IMR-90 (cell line): ENCODE data around the gene GPRC5D. TPM values are rescaled to one million over a fixed set of nuclear protein-coding genes. Genes with fewer than 3 reads are reported as not detected.

Experiments
- ATAC-seq: fragments of 200-7000 bp; cut with Tn5 transposase; 2 replicates; pipeline ENCODE4 v1.9.1; 2020; ENCODE audit warnings: low read depth, mild to moderate bottlenecking, moderate library complexity
- BruUV-seq: library from RNA; stranded (reverse); fragments of 400-500 nt; replicated peaks from 2 replicates; lab custom pipeline; 2021; lab: Mats Ljungman, UMichigan
- CTCF ChIA-PET: fragments of 300-600 bp; formaldehyde crosslinking; extraction: SDS; loops from one replicate; lab custom pipeline; 2021; ENCODE audit warnings: antibody characterized with exemption; lab: Yijun Ruan, JAX
- POLR2A ChIA-PET: fragments of 300-600 bp; sonication (Branson Sonifier 250); formaldehyde crosslinking; loops from one replicate; lab custom pipeline; 2022; ENCODE audit warnings: antibody characterized with exemption; ENCODE audit not compliant: unreplicated experiment; lab: Charles Lee
- DNase-seq: peaks from one replicate; pipeline ENCODE4 v3.0.0; 2013
- H2AFZ ChIP-seq: replicated peaks from 2 replicates; pipeline ENCODE3; 2013; ENCODE audit warnings: low read length, mild to moderate bottlenecking; ENCODE audit not compliant: poor library complexity
- H2AK5ac ChIP-seq: 2 replicates; pipeline ENCODE4 v1.6.1; 2013; ENCODE audit warnings: low read depth, low read length, inconsistent platforms
- H2AK9ac ChIP-seq: replicated peaks from 2 replicates; pipeline ENCODE3; 2013; ENCODE audit warnings: mild to moderate bottlenecking, low read depth, low read length, moderate library complexity; ENCODE audit not compliant: poor library complexity
- H2BK120ac ChIP-seq: 2 replicates; pipeline ENCODE4 v1.6.1; 2013; ENCODE audit warnings: low read depth, low read length, inconsistent platforms
- H2BK15ac ChIP-seq: 3 replicates; pipeline ENCODE4 v1.6.1; 2013; ENCODE audit warnings: low read depth, low read length, inconsistent platforms
- H2BK20ac ChIP-seq: 2 replicates; pipeline ENCODE4 v1.6.1; 2013; ENCODE audit warnings: low read depth, mild to moderate bottlenecking, inconsistent platforms, low read length, moderate library complexity
- H2BK5ac ChIP-seq: 2 replicates; pipeline ENCODE4 v1.6.1; 2013; ENCODE audit warnings: mild to moderate bottlenecking, low read depth, low read length, inconsistent platforms; ENCODE audit not compliant: poor library complexity, severe bottlenecking
- H3K14ac ChIP-seq: replicated peaks from 2 replicates; pipeline ENCODE4 v1.6.1; 2013; ENCODE audit warnings: low read depth, low read length, inconsistent platforms
- H3K18ac ChIP-seq: 2 replicates; pipeline ENCODE4 v1.6.1; 2013; ENCODE audit warnings: low read depth, low read length, control low read depth
- H3K23ac ChIP-seq: 2 replicates; pipeline ENCODE4 v1.6.1; 2013; ENCODE audit warnings: low read depth, low read length, inconsistent platforms
- H3K27ac ChIP-seq: 2 replicates; pipeline ENCODE4 v1.5.1; 2013; ENCODE audit warnings: mild to moderate bottlenecking, control low read depth, low read length; ENCODE audit not compliant: insufficient read depth
- H3K27me3 ChIP-seq: 2 replicates; pipeline ENCODE4 v1.6.1; 2013; ENCODE audit warnings: low read length; ENCODE audit not compliant: control insufficient read depth, insufficient read depth
- H3K36me3 ChIP-seq: 2 replicates; pipeline ENCODE4 v1.6.1; 2013; ENCODE audit warnings: low read length, mixed read lengths; ENCODE audit not compliant: control insufficient read depth, insufficient read depth
- H3K4ac ChIP-seq: 2 replicates; pipeline ENCODE4 v1.6.1; 2013; ENCODE audit warnings: low read depth, low read length, inconsistent platforms
- H3K4me1 ChIP-seq: 2 replicates; pipeline ENCODE4 v1.6.1; 2013; ENCODE audit warnings: low read length, mixed read lengths; ENCODE audit not compliant: control insufficient read depth, insufficient read depth
- H3K4me2 ChIP-seq: 2 replicates; pipeline ENCODE4 v1.6.1; 2013; ENCODE audit warnings: low read depth, mild to moderate bottlenecking, control low read depth, low read length, moderate library complexity
- H3K4me3 ChIP-seq: 2 replicates; pipeline ENCODE4 v1.5.1; 2013; ENCODE audit warnings: low read depth, mild to moderate bottlenecking, control low read depth, low read length, moderate library complexity; ENCODE audit not compliant: insufficient read depth
- H3K56ac ChIP-seq: 2 replicates; pipeline ENCODE4 v1.6.1; 2013; ENCODE audit warnings: low read length, inconsistent platforms; ENCODE audit not compliant: insufficient read depth; ENCODE audit errors: extremely low read depth
- H3K79me1 ChIP-seq, 2 experiments: 2 replicates each; pipeline ENCODE4 v1.6.1; 2013; ENCODE audit warnings: low read length in 2 of 2, inconsistent platforms in 1 of 2, low read depth in 1 of 2
- H3K9ac ChIP-seq: 2 replicates; pipeline ENCODE4 v1.6.1; 2013; ENCODE audit warnings: low read depth, low read length, control low read depth
- H3K9me1 ChIP-seq: 2 replicates; pipeline ENCODE4 v1.6.1; 2013; ENCODE audit warnings: low read length, inconsistent platforms; ENCODE audit not compliant: insufficient read depth
- H3K9me3 ChIP-seq: 2 replicates; pipeline ENCODE4 v1.6.1; 2013; ENCODE audit warnings: low read length; ENCODE audit not compliant: control insufficient read depth, insufficient read depth
- H4K20me1 ChIP-seq: 2 replicates; pipeline ENCODE4 v1.6.1; 2013; ENCODE audit warnings: low read length, inconsistent platforms; ENCODE audit not compliant: insufficient read depth
- H4K5ac ChIP-seq: 2 replicates; pipeline ENCODE4 v1.6.1; 2013; ENCODE audit warnings: mild to moderate bottlenecking, low read depth, low read length, control low read depth
- H4K8ac ChIP-seq, 2 experiments: 2 replicates each; pipeline ENCODE4 v1.6.1; 2013; ENCODE audit warnings: low read depth in 2 of 2, low read length in 2 of 2, control low read depth in 1 of 2, inconsistent platforms in 1 of 2
- H4K91ac ChIP-seq: 2 replicates; pipeline ENCODE4 v1.6.1; 2013; ENCODE audit warnings: low read depth, low read length, inconsistent platforms; ENCODE audit not compliant: insufficient read depth
- CHD1 ChIP-seq: IDR thresholded peaks from 2 replicates; pipeline ENCODE4 v1.6.1; 2012; ENCODE audit warnings: low read depth, low read length, improper control_type of control experiment
- CTCF ChIP-seq: conservative IDR thresholded peaks from 2 replicates; pipeline ENCODE4 v1.5.1; 2012; ENCODE audit warnings: mild to moderate bottlenecking, low read depth, low read length, improper control_type of control experiment
- FOS ChIP-seq: fragments of 150-350 bp; IDR thresholded peaks from 2 replicates; pipeline ENCODE4 v1.6.1; 2016; ENCODE audit warnings: low read depth, low read length
- MXI1 ChIP-seq: IDR thresholded peaks from 2 replicates; pipeline ENCODE4 v1.6.1; 2012; ENCODE audit warnings: low read depth, mild to moderate bottlenecking, low read length, moderate library complexity, borderline replicate concordance
- NFE2L2 ChIP-seq: fragments of 150-350 bp; IDR thresholded peaks from 2 replicates; pipeline ENCODE4 v1.6.1; 2016; ENCODE audit warnings: low read depth, mild to moderate bottlenecking, low read length
- RCOR1 ChIP-seq: IDR thresholded peaks from 2 replicates; pipeline ENCODE4 v1.6.1; 2012; ENCODE audit warnings: mild to moderate bottlenecking, low read length, improper control_type of control experiment; ENCODE audit not compliant: insufficient replicate concordance
- USF2 ChIP-seq: fragments of 150-350 bp; IDR thresholded peaks from 2 replicates; pipeline ENCODE4 v1.6.1; 2017; ENCODE audit warnings: mild to moderate bottlenecking, antibody characterized with exemption, low read length, low read depth
- WGBS, 2 experiments: methylation state at CpG; one replicate each; pipeline versions ENCODE4 v1.1.5 to v1.1.7; 2013; ENCODE audit warnings: missing lambda C conversion rate in 2 of 2; ENCODE audit not compliant: insufficient read length in 1 of 2; ENCODE audit errors: extremely low coverage in 2 of 2; 5-methylcytosine and 5-hydroxymethylcytosine counted together
- dilution Hi-C: fragments of 300-500 bp; cut with HindIII; formaldehyde crosslinking; loops from one replicate; pipeline ENCODE4 v1.14.3; 2018; ENCODE audit warnings: low sequenced_read_pairs; ENCODE audit not compliant: unreplicated experiment
- in situ Hi-C: fragments of 300-500 bp; cut with MboI; formaldehyde crosslinking; loops from 3 replicates; pipeline ENCODE4 v1.14.3; 2019; ENCODE audit warnings: low sequenced_read_pairs, inconsistent platforms, mixed read lengths
- intact Hi-C: fragments of 100-400 bp; cut with micrococcal nuclease; formaldehyde crosslinking; loops from 2 replicates; pipeline ENCODE4 v1.10.0; 2022
- polyA plus RNA-seq, 3 experiments: library from polyadenylated mRNA; depleted of rRNA; stranded (reverse); fragments of >200 nt; gene quantifications; 2 replicates each; pipeline ENCODE4 v1.2.3, GENCODE V29; 2012; ENCODE audit warnings: low replicate concordance in 1 of 3
- total RNA-seq: library from RNA; depleted of rRNA; stranded (reverse); fragments of >200 nt; gene quantifications from 2 replicates; pipeline ENCODE4 v1.2.3, GENCODE V29; 2012

The GPRC5D gene
- total and polyA plus RNA-seq, 2 of the 4 experiments (the other 2 are of a cell fraction) = not detected

- CTCF ChIA-PET = no interaction called here
- Histone ChIP-seq H2AFZ (no peak overlapping the region), H3K4me3 (no peak overlapping the region), H2BK20ac (no peak overlapping the region), H2AK5ac (no peak overlapping the region), H3K9me1 (no peaks in the 10 kb centered on the region), H3K79me1 (no peaks in the 10 kb centered on the region; a peak in 1 of 4 replicates), H4K91ac (no peak overlapping the region), H4K5ac (no peak overlapping the region), H2BK120ac (no peak overlapping the region), H3K36me3 (no peaks in the 10 kb centered on the region), H3K9ac (no peak overlapping the region), H3K4ac (no peak overlapping the region), H4K8ac (no peak overlapping the region), H3K27me3 (no peaks in the 10 kb centered on the region), H3K4me2 (no peak overlapping the region), H2AK9ac (no peak overlapping the region), H3K56ac (no peak overlapping the region), H3K23ac (no peak overlapping the region), H4K20me1 (no peaks in the 10 kb centered on the region), H3K9me3 (no peaks in the 10 kb centered on the region), H3K27ac (no peak overlapping the region), H2BK5ac (no peak overlapping the region), H3K18ac (no peak overlapping the region), H3K4me1 (peaks cover 2% of the 10 kb centered on the region; the same call in 1 of the 2 replicates), H3K14ac (no peak overlapping the region), H2BK15ac (no peak overlapping the region)
- no peak for ATAC-seq
- intact Hi-C loops (loop anchor here (5.0 kb wide), 1 partner anchor 37 kb away; no protein-coding TSS in a partner anchor), in situ Hi-C loops (no loop called here), dilution Hi-C loops (no loop called here)
- POLR2A ChIA-PET = no interaction called here
- no peak for DNase-seq
- WGBS, 2 experiments = no CpG with 5 or more reads among the region's 1 CpG
- TF ChIP-seq CHD1 = no peak
- no peak for TF ChIP-seq RCOR1
- no peak for TF ChIP-seq USF2
- no peak for TF ChIP-seq NFE2L2
- TF ChIP-seq MXI1 = no peak
- no peak for TF ChIP-seq CTCF
- TF ChIP-seq FOS = no peak
- no TSS peak for BruUV-seq
Observed at GRCh38 chr12:12939888-12940287, 12.1 kb downstream of the GPRC5D start.
